IPS DF 19.7 (cell line): Measurements from ENCODE around the gene SAMSN1.
"Not testable (repeated sequence)": the region's sequence is repeated elsewhere in the genome, so short reads cannot be mapped to it uniquely, and the experiment has no call there.

Source experiments
- DNase-seq: peaks from one replicate; pipeline ENCODE4 v3.0.0-alpha.2; 2013; ENCODE audit warnings: low read depth, low spot score

SAMSN1 gene

DNA sequence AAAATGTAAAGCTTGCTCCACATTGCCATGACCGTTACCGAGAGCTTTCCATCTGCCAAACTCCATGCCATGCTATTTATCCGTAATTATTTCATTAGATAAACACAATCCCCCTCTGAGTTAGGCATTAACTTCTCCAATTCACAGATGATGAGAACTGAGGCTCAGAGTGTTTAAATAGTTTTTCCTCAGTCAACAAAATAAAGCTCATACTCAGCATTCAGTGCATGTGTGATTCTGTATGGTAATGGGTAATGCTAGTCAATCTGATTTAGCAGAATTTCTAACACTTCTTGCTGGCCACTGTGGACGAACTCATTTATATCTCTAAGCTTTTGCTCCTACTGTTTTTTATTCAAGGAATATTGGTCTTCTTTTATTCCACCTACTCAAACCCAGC, 17.3 kb downstream of the SAMSN1 start:
- DNase-seq: no peak

DNA sequence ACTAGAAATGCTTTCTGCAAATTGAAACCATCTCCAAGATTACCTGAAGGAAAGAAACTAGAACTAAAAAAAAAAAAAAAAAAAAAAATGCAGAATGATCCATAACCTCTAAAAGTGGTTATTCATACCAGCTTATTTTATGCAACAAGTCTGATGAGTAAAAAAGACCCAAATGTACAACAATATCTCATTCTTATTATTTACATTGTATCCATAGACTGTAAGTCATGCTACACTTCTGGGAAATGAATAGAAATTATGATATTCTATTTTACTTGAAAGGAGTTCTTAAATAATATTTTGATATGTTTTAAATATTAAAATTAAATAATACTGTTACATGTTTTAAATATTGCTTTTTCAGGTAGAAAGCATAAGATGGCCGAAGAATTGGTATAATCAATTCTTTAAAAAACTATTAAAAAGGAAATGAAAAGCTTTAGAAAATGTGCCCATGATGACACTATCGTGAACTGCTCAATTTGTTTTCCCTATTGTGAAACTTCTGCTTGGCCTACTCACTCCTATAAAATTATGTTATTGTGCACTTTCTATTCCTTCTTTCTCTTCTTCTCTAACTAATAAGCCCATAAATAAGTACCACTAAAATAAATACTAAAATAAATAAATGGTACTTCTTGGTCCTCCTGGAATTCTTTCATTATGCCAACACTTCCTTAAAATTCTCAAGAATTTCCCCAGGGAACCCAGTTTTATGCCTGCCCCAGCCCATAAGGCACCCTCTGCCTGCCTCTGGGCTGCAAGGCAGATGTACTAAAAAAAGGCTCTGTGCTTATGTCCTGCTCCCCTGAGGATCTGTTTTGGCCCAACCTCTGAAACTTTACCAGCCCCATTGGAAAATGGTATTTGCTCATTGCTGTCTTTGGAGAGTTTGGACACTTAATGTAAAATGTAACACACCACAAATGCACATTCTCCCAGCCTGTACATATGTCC, 18.1 kb downstream of the SAMSN1 start:
- no peak for DNase-seq

DNA sequence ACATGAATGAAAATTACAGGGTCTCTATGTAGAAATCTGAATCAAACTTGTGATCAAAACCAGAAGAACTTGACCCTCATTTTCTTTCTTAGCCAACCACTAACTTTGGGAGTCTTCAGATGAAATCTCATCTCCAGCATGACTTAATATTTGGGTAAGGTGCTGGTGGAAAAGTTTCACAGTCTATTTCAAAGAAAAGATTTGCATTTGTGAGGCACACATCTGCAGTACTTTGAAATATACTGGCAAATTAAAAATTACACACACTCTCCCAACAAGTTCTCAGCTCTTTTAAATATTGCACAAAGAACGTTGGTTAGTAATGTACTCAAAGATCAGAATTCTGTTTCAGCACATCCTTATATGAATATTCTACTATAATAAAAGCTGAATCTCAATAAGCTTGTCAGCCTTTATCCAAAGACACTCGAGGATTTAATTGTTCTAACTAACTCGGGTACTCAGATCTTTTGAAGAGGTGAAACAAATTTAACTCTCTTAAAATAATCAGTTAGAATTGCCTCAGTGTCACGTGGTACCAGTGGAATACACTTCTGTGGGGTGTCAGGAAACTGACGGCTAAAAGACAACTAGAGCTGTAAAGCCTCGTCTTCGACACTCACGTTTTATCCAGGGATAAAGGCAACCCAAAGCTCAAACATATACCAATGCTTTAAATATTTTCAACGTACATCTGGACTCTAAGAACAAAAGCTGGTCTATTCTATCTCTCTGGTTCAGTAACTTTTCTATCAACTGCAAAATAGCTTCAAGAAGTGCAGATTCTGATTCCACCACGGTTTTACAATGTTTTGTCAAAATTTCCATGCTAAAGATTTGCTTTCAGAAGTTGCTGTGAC, 19.0 kb downstream of the SAMSN1 start:
- DNase-seq: no peak

DNA sequence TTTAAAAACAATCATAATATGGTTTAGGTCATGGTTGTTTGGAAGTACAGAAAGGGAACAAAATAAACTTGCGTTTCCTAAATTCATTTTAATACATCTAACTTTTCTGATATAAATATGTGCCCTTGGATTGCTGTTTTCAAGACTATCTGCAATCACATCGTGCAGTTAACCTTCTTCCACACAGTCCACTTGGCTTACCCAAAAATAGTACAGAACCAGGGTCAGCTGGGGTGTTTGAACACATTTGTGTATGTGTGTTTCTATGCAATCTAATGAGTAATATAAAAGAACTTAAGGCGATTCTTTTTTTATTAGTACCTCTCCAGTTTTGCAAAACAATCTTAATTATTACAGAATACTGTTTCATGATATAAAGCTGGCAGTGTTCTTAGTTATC, 19.9 kb downstream of the SAMSN1 start:
- no peak for DNase-seq

DNA sequence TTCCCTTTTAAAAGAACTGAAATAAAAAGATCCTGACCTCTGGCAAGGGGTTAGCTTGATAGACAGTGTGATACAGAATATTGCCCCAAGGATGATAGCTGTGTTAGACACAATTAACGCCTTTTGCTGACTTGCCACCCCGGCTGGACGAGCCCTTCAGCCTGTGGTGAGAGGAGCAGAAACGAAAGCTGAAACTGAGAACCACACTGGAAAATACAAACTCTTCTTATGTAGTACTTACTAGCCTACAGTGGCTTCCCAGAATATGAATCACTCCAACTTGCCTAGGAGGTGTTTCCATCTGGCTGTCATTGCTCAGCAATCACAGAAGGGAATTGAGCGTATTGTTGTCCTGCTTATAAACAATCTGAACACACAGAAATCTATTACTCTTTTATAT, 22.9 kb downstream of the SAMSN1 start:
- no peak for DNase-seq

DNA sequence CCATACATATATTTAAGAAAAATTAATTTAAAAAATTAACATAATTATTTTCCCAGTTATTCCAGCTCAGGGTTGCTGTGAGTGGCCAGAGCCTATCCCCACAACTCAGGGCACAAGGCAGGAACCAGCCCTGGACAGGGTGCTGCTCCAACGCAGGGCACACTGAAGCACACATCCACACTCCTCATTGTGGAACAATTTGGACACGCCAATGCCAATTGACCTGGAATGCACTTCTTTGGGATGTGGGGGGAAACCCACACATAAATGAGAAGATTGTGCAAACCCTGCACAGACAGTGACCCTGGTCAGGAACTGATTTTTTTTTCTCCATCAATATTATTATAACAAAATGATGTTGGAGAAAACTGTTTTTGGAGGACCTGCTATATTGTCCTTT, 23.4 kb downstream of the SAMSN1 start:
- no peak for DNase-seq

DNA sequence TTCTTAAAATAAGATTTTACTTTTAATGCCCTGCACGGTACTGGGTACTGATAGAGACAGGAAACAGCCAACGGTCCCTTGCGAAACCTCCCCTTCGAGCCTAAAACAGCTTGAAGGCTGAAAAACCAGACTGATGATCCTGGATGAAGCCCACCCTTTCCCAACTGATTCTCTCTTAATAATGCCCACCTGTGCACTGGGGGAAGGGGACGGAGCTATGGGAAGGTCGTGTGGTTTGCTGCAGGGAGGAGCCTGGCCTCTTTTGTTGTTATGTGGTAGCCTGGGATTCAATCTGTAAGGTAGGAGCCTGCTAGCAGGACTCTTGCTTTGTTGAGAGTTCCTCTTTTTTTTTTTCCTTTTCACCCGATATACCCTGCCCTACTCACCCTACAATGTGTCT, 25.6 kb downstream of the SAMSN1 start:
- DNase-seq: no peak

DNA sequence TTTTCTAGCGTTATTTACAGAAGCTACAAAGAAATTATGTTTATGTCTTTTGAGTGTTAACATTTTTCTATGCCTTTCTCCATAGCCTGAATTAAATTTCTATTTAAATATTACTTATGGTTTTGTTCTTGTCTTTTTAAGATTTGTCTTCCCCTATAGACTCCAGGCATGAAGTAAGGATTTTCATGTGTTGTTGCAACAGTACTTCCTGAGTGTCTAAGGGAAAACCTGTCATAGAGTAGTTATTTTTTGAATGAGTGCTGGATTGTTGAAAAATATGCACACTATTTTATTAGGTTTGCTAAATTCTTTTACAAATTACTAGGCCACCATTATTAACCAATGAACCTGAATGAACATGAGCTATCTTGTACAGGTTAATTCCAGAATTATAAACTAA, 27.1 kb downstream of the SAMSN1 start:
- DNase-seq: no peak

DNA sequence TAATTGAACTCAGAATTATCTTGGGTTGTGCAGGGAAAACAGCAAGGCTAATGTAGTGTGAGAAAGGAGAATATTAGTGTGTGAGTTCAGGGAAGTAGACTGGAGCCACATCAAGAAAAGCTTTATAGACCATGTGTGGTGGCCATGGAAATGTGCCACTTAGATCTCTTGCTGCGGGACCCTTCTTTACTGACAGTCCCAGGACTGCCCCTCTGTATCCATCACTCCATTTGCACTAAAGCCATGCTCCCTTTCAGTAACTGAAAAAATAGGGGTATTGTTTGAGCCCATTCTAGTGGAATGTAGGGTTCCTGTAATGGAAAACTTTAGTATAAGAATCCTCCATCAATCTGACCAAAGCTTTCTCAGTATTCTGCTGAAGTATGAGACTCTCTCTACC, 32.3 kb downstream of the SAMSN1 start:
- DNase-seq: no peak

DNA sequence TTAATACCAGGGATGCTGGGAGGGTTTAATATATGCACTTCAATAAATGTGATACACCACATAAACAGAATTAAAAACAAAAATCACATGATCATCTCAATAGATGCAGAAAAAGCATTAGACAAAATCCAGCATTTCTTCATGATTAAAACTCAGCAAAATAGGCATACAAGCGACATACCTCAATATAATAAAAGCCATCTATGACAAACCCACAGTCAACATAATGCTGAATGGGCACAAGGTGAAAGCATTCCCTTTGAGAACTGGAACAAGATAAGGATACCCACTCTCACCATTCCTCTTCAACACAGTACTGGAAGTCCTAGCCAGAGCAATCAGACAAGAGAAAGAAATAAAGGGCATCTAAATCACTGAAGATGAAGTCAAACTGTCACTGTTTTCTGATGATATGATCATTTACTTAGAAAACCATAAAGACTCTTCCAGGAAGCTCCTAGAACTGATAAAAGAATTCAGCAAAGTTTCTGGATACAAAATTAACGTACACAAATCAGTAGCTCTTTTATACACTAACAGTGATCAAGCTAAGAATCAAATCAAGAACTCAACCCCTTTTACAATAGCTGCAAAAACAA, 39.2 kb downstream of the SAMSN1 start:
- not testable (repeated sequence) for DNase-seq

DNA sequence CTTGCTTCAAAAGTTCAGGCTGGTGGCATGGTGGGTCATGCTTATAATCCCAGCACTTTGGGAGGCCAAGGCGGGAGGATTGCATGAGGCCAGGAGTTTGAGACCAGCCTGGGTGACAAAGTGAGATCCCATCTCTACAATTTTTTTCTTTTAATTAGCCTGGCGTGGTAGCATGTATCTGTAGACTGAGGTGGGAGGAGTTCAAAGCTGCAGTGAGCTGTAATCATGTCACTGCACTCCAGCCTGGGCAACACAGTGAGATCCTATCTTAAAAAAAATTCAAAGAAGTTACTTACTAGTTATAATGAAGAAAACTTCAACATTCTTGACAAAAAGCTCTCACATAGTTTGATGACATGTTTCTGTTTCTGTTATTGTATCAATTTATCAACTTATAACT, 45.2 kb downstream of the SAMSN1 start:
- DNase-seq: no peak

DNA sequence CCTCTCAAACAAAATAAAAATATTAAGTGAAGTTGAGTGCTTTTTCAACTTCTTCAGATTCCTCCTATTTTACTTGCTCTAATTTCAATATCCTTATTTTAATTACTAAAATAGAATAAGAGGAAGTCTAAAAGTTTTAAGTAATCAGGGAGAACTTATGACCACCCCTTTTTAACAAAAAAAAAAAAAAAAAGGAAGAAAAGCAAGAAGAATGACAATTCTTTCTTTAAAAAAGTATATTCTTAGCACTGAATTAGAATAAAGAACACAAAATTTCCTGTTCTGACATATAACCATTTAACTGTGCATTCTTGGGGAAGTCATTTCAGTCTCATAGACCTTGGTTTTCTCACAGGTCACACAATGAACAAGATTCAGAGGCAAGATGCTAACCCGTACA, 46.8 kb downstream of the SAMSN1 start:
- DNase-seq: no peak

DNA sequence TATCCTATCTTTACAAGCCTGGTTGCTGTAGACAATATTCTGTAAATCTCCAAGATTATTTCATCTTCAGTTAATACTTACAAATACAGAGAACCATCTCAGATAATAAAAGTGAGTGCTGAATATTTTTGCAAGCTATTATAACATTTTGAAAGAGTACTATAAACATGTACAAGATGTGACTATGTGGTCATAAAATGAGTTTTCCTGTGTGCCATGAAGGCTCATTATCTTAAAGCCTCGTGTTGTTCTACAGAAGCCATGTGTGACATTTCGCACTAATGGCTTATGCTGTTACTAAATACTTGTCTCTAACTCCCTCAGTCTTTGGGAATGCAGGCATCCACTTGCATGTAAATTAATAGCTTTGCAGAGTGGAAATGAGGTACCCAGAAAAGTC, 48.3 kb downstream of the SAMSN1 start:
- DNase-seq: no peak

DNA sequence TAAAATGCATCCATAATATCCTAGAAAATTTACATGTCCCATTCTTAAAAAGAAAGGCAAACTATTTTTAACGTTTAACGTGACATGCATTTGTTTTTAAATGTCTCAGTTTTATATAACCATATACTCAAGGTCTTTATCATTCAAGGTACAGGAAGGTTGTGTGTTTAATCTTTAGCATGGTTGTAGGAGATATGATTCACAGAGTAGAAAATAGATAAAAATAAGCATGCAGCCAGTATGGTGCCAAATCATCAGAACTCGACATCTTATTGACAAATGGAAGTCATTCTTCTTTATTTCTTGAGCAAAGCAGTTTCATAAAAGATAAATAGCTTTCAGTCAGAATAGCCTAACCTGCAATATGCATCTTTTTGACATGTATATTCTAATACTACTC, 51.0 kb downstream of the SAMSN1 start:
- no peak for DNase-seq

DNA sequence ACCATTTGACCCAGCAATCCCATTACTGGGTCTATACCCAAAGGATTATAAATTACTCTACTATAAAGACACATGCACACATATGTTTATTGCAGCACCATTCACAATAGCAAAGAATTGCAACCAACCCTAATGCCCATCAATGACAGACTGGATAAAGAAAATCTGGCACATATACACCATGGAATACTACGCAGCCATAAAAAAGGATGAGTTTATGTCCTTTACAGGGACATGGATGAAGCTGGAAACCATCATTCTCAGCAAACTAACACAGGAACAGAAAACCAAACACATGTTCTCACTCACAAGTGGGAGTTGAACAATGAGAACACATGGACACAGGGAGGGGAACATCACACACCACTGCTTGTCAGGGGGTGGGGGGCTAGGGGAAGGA, 51.9 kb downstream of the SAMSN1 start:
- not testable (repeated sequence) for DNase-seq

DNA sequence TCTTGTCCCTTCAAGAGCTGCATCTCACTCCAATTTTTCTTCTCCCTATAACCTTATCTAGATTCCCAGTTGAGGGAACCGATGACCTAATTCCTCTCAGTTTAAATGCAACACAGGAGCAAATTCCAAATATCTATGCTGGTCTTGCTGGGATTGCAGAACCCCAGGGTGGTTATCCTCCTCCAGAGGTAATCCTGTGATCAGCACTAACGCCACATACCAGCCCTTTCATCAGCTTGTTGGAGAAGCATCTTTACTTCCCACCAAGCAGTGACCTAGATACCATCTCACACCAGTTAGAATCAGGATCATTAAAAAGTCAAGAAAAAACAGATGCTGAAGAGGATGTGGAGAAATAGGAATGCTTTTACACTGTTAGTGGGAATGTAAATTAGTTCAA, 52.4 kb downstream of the SAMSN1 start:
- DNase-seq: no peak

DNA sequence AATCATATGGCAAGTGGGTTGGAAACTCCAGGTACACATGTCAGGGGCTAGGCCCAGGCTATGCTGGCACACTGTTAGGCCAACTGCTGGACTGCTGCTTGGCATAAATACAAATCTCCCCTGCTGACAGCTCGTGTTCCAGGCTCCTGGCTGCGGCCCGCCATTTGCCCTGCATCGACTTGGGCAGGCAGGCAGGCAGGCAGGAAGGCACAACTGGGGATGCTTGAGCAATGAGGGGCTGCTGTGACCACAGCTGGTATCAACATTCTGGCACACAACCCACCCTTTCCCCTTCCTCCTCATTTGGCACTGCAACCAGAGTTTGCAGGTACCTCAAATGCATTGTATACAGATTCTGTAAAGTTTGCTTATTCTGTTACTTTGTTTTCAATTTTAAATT, 53.2 kb downstream of the SAMSN1 start:
- no peak for DNase-seq

DNA sequence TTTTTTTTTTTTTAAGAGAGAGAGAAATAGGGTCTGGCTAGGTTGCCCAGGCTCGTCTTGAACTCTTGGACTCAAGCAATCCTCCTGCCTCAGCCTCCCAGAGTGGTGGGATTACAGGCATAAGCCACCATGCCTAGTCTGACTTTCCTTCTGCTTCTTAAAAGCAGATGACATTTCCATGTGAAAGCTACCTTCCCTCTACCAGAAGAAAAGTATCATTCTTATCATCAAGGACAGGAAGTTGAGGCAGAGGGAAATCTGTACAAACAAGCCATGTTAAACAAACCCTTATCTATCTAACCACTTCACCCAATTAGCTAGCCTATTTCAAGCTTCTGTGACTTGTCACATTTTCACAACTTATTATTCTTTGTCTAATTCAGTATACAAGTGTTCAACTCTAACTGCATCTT, 54.8 kb downstream of the SAMSN1 start:
- DNase-seq: no peak

DNA sequence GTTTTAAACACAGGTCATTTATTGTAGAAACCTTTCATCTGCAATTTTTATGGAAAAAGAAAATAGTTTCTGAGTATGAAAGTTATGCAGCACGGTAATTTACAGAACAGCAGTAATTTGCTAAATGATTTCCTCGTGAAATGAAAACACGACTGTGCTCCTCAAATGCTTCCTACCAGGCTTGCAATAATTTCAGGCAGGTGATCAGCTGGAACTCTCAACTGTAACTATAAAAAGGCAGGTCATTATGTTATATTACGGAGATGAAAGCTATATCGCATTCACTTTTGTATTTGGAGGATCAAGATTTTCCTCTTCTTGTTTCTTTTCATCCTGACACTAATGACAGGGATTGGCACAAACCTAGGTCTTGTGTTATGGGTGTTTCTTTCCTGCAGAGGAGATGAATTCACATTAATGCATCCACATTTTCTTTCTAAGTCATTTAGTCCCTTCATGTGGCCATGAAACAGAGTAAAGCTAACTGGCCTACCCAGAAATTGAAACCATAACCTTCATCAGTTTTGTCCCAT, 57.4 kb downstream of the SAMSN1 start:
- DNase-seq: no peak

DNA sequence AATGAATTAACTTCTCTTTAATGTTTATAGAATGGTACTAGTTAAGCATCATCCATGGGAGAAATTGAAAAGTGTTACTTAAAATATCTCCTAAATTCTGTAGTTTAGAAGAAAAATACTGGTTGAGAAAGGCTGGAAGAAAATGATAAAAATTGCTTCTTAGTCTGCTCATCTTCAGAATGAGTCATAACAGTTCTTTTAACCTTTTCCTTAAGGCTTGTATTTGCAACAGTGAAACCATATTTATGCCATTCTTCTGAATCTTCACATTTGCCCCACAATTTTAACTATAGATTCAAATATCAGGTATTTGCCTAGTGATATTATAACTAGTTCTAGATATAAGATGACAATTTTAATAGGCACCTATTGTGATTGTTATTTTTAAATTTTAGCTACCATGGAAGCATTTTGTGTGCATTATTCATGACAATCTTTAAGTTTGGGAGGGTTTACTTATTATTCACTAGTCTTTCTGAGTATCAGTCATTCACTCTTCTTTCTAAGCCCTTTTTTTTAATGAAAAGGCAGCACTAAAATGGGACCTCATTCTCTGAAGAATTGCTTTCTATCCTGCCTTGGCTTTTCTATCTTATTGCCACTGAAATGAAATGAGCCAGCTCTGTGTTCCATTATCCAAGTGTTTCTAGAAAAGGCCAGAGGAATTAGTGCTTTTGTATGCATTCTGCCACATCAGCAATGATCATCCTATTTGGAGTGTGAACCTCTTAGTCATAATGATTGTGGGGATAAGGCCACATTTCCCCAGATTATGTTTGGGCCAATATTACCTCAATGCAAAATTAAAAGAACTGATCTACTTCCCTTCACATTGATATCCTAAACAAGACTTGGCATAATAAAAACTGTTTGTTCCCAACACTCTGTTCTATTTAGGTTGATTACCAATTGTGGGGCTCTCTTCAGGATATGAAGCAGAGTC, 58.4 kb downstream of the SAMSN1 start:
- no peak for DNase-seq

DNA sequence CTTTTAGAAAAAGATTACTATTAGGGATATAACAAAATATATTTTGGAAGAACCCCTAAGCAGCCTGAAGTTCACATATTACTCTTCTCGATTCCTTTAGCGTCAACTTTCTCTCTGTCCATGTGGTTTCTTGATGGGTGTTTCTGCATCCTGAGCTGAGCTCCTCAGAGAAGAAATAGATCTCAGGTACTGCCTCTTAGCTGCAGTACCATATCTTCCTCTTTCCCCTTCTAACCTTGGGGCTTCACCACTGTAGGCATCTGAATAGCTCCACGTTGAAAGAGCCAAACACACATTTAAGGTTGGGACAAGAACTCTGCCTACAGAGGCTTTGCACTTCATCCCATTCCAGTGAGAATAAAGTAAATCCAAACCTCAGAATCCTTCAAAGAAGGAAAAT, 59.2 kb downstream of the SAMSN1 start:
- DNase-seq: no peak
